ENCODE measurements around the gene SMOC1. TPM values are rescaled to one million over a fixed set of nuclear protein-coding genes. Genes with fewer than 3 reads are reported as not detected.

Gene SMOC1
- total RNA-seq, 4 donors from 2014 or later, result 0.60 to 5.8 (median 1.2) TPM

DNA sequence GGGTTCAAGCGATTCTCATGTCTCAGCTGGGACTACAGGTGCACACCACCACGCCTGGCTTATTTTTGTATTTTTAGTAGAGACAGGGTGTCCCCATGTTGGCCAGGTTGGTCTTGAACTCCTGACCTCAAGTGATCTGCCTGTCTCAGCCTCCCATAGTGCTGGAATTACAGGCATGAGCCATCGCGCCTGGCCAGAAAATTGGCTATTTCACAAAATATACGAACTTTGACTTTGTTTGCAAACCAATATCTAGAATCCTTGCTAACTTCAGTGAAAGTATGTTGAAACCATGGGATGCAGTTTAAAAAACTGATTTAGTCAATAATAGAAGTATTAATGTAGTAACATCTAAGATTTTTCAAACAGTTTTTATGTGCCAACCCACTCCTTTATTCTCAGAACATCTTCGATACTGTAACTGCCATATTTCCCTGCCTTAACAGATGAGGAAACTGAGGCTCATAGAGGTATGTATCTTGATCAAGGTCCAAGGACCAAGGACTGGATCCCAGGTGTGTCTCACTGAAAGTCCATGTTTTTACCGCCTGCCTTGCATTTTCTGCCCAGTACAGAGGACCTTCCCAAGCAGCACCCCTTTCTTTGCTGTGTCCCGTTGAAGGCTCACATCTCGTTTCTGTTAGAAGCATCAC is 54.5 kb downstream of the SMOC1 start:
- TF ChIP-seq, protein P1, sequence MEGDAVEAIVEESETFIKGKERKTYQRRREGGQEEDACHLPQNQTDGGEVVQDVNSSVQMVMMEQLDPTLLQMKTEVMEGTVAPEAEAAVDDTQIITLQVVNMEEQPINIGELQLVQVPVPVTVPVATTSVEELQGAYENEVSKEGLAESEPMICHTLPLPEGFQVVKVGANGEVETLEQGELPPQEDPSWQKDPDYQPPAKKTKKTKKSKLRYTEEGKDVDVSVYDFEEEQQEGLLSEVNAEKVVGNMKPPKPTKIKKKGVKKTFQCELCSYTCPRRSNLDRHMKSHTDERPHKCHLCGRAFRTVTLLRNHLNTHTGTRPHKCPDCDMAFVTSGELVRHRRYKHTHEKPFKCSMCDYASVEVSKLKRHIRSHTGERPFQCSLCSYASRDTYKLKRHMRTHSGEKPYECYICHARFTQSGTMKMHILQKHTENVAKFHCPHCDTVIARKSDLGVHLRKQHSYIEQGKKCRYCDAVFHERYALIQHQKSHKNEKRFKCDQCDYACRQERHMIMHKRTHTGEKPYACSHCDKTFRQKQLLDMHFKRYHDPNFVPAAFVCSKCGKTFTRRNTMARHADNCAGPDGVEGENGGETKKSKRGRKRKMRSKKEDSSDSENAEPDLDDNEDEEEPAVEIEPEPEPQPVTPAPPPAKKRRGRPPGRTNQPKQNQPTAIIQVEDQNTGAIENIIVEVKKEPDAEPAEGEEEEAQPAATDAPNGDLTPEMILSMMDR (IDR thresholded peaks at IDR 0.05), result no peak
- DNase-seq (ENCODE audit: low spot score) (no peak), ATAC-seq (ENCODE audit: low FRiP score) (no peak)

DNA sequence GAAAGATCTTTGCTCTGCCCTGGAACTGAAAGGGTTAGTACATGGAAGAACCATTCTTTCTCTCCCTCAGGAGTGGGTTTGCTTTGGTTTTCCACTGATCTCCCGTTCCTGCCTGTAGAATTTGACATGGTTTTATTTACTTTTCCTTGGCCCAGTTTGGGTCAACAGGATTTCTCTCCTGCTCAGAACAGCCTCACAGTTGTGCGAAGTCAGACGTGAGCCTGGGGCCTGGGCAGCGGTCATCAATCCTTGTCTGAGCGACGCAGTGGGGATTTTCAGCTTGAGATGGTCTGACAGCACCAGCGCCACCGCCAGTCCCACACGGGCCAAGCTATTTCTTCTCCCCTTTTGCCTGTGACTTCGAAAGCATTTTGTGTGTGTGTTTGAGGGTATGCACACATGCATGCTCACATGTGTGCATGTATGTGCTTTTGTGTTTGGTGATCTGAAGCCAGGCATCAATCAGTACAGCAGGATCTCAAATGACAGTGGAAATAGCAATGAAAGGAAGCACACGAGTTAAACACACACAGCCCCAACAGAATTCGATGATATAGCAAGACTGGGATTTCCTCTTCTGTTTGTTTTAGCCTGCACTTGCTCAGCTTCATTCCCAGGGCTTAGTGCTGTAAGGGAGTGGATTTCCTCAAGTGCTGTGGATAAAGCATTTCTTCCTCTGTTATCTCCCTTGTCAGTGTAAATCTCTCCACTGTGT is 58.3 kb downstream of the SMOC1 start:
- no peak for ATAC-seq (ENCODE audit: low FRiP score)

DNA sequence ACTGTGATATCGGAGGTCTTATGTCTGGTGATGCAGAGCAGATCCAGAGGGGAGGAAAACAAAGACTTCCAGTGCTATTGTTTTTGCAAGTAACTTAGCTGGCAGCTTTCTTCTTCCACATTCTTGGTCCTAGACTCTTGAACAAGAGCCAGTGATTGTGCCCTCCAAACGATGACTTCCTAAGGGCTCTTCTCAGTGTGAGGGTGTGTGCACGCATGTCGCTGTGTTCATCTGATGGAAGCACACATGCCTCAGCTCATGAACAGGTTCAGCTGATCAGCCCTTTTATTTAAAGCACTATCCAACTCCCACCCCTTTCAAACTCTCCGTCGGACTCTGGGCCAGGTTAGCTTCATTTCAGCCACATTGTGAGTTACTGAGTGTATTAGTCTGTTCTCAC is 59.5 kb downstream of the SMOC1 start:
- DNase-seq (ENCODE audit: low spot score) (no peak), ATAC-seq (ENCODE audit: low FRiP score) (no peak)
- TF ChIP-seq, protein P1 (IDR thresholded peaks at IDR 0.05), result no peak

More for the DNA sequence above, 58.3 kb downstream of the SMOC1 start:
- no peak for DNase-seq (ENCODE audit: low spot score)
- TF ChIP-seq, protein P1 (IDR thresholded peaks at IDR 0.05), result no peak

DNA sequence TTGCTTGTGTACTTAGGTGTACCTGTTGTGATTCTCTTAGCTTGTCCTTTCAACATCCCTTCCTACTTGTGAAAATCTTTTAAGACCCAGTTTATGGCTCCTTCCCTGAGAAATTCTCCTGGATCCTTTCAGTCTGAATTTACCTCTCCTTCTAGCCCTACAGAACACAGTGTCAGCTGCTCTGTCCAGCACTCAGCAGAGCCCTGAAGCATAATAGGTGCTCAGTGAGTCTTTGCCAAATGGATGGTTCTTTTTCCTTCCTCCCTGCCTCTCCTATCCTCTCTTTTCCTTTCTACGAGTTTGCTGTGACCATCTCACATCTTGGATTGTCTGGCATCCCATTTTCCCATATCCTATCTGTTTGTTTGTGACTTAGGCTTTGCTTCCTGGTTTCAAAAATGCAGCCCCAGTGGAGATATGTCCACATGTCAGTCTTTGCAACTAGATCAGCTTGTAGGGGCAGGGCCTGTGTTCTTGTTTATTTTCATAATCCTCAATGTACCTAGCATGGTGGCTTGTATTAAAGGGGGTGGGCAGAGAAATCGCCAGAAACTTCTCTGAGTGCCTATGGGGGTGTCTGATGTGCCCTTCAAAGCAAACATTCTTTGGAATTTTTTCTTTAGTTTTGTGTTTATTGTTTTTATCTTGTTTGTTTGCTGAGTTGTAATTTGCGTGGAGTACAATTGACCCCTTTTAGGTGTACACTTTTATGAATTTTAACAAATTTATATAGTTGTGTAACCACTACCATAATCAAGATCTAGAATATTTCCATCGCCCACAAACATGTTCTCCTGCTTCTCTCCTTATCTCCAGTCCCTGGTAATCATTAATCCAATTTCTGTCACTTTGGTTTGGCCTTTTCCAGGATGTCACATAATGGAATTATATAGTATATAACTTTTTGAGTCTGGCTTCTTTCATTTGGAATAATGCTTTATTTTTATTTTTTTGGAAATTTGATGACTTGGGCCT is 62.8 kb downstream of the SMOC1 start:
- ATAC-seq (ENCODE audit: low FRiP score) (no peak), DNase-seq (ENCODE audit: low spot score) (no peak)
- TF ChIP-seq, protein P1 (IDR thresholded peaks at IDR 0.05), result no peak

DNA sequence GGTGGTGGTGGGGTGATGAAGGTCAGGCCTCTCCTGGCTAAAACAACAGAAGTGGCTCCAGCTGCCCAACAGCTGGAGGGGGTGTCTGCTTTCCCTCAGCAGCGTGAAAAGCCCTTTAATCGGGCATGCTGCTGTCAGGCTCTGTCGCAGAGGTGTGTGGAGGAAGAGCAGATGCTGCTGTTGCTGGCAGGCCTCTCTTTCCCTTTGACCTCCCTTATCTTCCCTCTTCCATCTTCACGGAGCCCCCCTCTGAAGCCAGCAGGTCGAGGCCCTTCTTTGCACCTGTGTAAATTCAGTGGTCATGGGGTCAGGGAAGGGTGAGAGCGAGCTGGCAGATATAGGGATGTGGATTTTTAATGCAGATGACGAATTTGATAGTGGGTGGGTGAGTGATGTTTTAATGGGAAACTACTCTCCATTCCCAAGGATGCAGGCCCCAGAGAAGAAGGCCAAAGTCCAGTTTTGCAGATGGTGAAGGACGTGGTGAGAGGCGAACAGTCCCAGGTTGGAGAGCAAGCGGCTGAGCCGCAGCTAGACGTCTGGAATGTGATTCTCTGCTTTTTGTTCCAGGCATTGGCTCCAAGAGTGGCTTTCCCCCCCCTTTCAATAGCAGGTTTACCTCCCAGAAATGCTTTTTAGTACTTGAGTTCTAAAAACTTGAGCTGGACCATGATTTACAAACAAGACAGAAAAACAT is 64.0 kb downstream of the SMOC1 start:
- TF ChIP-seq, protein P1 (IDR thresholded peaks at IDR 0.05), result no peak
- no peak for DNase-seq (ENCODE audit: low spot score)
- no peak for ATAC-seq (ENCODE audit: low FRiP score)

DNA sequence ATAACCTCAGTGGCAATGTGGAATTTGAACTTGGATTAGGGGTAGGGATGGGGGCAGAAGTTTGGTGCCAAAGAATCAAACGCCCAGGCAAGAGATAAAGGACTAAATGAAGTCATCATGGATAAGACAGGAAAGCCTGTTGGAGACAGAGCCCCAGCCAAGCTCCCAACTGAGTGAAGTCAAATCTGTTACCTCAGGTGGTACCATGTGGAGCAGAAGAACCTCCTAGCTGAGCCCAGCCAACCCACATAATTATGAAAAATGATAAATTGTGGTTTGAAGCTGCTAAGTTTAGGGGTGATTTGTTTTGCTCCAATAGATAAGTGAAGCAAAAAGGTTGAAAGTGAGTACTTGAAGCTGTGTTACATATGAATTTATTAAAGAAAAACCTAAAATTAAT is 66.1 kb downstream of the SMOC1 start:
- ATAC-seq (ENCODE audit: low FRiP score) (no peak), DNase-seq (ENCODE audit: low spot score) (no peak)
- TF ChIP-seq, protein P1 (IDR thresholded peaks at IDR 0.05), result no peak
